NCI-H2029 (cell line): ENCODE measurements around the gene TIE1.
A peak's percentile ranks its signal among the peaks of the same experiment; 100 is the strongest.

Experiments used
- DNase-seq: peaks from one replicate; lab custom pipeline; 2025; lab: John Stamatoyannopoulos, UW

The TIE1 gene

DNA sequence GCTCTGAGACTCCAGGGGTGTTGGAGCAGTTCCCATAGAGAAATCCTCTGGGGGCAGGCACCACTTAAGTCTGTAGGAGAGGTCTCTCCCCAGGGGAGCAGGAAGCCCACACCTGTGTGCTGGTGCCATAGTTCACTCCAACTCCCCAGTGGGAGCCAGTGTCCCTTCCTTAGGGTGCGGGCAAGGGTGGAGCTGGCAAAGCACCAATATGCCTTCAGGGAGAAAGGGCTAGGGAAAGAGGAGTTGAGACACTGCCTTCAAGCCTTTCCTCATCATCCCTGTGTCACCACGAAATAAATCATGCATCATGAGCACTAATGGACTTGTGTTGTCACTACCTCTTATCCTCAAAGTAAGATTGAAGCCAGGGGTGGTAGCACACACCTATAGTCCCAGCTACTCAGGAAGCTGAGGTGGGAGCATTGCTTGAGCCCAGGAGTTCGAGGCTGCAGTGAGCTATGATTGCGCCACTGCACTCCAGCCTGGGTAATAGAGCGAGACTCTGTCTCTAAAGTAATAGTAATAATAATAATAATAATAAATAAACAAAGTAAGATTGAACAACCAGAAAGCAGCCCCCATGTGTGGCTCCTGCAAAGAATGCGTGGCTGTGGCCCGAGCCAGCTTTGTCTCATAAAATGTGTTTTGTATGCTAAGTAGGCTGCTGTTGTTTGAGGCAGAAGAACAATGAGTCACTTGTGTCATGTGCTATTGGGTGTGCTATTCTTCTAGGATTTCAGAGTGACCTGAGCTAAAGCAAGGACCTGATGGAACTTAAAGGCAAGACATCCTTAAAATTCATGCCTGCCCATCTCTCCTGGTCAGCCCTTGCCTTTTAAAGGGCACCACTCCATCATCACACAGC is 6.7 kb upstream of the TIE1 start:
- DNase-seq: no peak

DNA sequence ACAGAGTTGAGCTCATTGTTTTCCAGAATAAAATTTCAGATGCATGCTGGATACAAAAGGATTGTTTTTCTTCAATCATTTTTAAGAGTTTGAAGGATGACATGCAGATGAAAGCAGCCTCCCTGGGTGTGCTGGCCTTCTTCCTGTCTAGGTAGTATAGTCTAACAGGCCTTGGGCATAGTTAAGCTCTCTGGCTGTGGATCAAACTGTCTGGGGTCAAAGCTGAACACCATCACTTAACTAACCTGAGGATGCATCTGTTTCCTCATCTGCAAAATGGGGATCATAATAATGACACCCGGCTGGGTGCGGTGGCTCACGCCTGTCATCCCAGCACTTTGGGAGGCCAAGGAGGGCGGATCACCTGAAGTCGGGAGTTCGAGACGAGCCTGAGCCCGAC is 6.0 kb upstream of the TIE1 start:
- DNase-seq: no peak

DNA sequence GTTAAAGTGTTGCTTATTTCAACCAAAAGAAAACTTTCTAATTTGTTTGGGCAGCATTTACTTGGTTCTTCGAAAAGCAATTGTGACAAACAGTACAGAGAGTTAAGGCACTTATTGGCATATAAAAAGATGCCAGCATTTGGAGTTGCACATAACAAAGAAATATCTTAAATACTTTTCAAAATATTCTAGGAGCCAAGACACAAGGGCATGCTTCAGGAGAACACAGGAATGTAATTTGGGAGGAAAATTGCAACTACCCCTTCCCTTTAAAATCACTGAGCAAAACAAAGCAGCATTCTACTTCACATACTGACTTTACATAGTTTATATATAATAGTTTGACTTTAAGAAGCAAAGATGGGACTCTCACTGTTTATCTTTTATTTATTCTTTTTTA is 4.6 kb upstream of the TIE1 start:
- DNase-seq: no peak

DNA sequence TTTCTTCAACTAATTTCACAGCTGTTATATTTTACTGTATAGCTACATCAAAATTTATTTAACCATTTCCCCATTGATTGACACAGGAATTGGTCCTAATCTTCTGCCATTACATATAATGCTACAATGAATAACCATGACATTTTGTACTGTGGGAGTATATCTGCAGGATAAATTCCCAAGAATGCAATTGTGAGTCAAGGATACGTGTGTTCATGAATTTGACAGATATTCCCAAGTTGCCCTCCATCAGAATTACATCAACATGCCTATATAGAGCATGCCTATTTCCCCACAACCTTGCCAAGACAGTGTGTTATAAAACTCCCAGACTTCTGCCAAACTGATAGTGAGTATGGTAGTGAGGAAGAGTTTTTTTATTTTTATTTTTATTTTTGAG is 2.7 kb upstream of the TIE1 start:
- DNase-seq: no peak

DNA sequence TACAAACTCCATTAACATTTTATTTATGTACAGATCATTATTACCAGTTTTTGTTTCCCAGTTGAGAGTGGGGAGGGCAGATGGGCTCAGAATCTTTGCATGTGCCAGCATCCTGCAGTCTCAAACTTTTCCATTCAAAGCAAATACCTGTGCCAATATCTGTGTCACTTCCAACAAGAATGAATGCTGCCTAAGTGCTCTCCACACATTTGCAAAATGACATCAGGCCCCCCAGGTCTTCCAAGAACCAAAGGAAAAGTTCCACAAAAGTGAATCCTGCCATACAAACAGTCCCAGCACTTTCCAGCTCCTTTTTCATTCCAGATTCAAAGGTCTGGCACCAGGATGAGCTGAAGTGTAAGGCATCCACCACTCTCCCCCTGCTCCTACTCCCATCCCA is 1.7 kb upstream of the TIE1 start:
- DNase-seq: no peak

GRCh38 chr1:43302201-43302600 is 1.4 kb downstream of the TIE1 start:
- DNase-seq: no peak

DNA sequence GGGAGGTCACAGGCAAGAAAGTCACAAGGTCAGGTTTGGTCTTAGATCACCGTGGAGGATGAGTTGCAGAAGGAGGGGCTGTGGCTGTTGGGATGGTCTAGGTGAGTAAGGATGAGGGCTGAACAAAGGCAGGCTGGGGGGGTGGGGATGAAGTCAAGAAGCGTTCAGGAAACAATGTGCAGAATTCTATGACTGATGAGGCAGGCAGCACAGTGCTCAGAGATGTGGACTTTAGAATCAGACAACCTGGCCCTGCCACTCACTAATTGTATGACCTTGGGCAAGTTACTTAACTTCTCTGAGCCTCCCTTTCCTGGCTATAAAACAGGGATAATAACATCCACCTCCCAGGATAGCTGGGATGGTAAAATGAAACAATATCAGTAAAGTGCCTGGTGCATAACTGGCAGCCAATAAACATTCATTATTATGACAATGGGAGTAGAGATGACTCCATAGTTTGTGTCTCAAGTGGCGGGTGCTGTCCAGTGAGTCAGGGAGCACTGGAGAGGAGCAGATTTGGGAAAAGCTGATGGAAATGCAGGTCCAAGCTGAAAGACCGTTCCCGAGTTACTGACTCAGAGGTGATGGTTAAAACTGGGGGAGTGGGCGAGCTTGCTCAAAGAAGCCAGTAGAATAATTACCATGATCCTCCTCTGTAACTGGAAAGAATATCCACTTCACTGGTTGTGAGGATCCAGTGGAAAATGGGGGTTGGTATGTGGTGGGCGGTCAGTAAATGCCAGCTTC is 2.1 kb downstream of the TIE1 start:
- no peak for DNase-seq

- DNase-seq: no peak
These were observed 2.9 kb downstream of the TIE1 start for GRCh38 chr1:43303471-43304313.

GRCh38 chr1:43304314-43304681 is 3.5 kb downstream of the TIE1 start:
- DNase-seq: no peak

- DNase-seq: no peak
These were observed 4.1 kb downstream of the TIE1 start for GRCh38 chr1:43304771-43305300.

DNA sequence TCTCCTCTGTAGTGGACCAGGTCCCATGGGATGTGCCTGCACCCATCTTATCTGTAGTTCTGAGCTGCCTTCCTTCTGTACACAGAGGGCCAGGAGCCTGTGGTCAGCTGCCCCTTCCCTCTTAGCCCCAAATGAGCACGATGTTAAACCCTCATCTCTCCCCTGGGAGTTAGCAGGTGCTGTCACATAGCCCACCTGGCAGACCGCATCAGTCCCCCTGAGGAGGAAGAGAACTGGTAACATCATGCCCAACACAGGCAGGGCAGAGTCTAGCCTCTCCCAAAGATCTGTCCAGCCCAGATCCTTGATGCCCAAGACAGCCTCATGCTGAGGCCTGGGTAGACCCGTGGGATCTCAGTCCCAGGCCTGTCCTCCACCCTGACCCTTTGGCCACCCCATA is 4.7 kb downstream of the TIE1 start:
- DNase-seq: no peak

- DNase-seq: no peak
These were observed 5.3 kb downstream of the TIE1 start for GRCh38 chr1:43305926-43306687.

- peak; percentile 24 for DNase-seq
These were observed 6.1 kb downstream of the TIE1 start for GRCh38 chr1:43306688-43307457.

GRCh38 chr1:43307458-43308158 is 6.8 kb downstream of the TIE1 start:
- DNase-seq: no peak

DNA sequence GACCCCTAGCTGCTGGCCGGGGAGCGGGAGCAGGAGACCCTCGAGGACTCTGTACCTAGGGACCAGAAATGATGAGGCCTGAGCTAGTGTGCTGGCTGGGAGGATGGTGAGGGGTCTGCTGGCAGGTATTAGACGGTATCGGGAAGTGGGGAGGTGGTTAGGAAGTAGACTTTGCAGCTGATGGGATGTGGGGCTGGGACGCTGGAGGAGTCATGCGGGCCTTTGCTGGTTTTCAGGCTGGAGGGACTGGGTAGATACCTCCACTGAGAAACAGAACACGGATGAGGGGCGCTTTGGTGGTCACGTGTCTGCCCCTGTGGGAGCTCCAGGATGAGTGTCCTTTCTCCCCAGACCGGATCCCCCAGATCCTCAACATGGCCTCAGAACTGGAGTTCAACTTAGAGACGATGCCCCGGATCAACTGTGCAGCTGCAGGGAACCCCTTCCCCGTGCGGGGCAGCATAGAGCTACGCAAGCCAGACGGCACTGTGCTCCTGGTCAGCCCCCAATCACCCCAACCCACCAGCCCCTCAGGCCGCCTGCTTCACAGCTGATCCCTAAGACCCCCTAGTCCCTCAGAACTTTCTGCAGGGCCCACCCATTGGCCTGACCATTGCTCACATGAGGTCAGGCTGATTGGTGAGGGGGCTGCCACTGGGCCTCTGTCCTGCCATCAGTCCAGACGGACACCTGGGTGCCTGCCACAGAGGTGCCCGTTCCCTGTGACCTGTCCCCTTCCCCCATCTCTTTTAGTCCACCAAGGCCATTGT is 8.0 kb downstream of the TIE1 start:
- no peak for DNase-seq

- no peak for DNase-seq
These were observed 8.7 kb downstream of the TIE1 start for GRCh38 chr1:43309405-43310025.

DNA sequence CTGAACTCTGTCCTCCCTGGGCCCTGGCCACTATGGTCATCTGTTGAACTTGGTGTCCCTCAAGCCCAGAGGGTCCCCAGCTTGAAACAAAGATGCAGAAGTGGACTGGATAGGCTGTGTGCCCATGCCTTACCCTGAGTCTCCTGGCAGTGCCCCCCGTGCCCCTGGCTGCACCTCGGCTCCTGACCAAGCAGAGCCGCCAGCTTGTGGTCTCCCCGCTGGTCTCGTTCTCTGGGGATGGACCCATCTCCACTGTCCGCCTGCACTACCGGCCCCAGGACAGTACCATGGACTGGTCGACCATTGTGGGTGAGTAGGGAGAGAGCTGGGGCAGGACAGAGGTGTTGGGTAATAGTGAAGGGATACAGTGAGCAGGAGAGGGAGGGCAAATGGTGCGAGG is 10.7 kb downstream of the TIE1 start:
- no peak for DNase-seq

DNA sequence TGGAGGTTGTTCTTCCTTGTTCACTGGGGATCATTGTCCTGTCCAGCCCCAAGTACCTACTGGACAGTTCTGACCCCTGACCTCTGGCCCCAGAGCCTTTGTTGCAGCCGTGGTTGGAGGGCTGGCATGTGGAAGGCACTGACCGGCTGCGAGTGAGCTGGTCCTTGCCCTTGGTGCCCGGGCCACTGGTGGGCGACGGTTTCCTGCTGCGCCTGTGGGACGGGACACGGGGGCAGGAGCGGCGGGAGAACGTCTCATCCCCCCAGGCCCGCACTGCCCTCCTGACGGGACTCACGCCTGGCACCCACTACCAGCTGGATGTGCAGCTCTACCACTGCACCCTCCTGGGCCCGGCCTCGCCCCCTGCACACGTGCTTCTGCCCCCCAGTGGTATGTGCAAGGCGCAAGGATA is 11.4 kb downstream of the TIE1 start:
- no peak for DNase-seq
